HG02870 (cell line): Measurements from ENCODE around the gene FGGY.

Experiments
- ATAC-seq: cut with Tn5 transposase; IDR thresholded peaks from one replicate; pipeline ENCODE4 v1.9.1; 2021; ENCODE audit warnings: mild to moderate bottlenecking, moderate library complexity; ENCODE audit not compliant: unreplicated experiment

Gene FGGY

GRCh38 chr1:59378621-59379370, 81.9 kb downstream of the FGGY start:
- no peak for ATAC-seq

DNA sequence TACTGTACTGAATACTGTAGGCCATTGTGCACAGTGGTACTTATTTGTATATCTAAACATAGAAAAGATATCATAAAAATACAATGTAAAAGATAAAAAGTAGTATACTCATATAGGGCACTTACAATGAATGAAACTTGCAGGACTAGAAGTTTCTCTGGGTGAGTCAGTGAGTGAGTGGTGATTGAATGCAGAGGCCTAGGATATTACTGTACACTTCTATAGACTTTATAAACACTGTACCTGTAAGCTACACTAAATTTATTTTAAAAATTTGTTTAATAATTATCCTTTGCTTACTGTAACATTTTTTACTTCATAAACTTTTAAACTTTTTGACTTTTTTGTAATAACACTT, 82.5 kb downstream of the FGGY start:
- ATAC-seq: no peak

GRCh38 chr1:59383963-59384362, 87.1 kb downstream of the FGGY start:
- no peak for ATAC-seq

DNA sequence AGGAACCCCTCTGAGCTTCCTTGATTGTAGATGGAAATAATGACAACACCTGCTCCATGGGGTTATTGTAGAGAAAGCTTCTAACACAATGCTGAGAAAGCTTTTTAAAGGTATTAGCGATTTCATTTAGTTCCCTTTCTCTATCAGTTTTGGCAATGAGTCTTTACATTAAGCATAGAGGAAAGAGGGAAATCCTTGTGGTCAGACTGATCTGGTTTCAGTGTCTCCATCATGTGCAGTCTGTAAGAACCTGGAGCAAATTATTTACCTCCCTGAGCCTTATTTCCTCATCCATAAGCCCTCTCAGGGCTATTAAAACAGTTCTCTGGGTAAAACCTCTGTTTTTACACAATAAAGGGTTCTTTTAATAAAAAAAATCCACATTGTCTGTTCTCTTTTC, 87.5 kb downstream of the FGGY start:
- no peak for ATAC-seq

DNA sequence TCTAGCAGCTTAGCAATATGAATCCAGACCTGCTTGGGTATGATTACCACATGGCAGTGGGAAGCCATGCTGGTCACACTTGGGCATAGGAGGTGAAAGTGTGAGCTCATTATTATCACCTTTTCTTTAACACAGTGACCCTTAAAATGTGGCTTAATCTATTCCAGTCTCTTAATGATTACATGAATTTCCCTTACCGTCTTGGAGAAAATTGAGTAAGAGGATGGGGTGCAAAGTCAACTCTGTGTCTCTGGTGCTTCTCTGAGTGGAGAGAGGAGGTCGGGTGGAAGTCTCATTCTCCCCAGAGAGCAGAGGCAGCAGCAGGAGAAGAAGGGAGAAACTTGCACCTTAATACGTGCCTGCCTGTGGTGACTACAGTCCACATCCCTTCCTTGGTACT, 91.3 kb downstream of the FGGY start:
- no peak for ATAC-seq

GRCh38 chr1:59389847-59390246, 93.0 kb downstream of the FGGY start:
- no peak for ATAC-seq

DNA sequence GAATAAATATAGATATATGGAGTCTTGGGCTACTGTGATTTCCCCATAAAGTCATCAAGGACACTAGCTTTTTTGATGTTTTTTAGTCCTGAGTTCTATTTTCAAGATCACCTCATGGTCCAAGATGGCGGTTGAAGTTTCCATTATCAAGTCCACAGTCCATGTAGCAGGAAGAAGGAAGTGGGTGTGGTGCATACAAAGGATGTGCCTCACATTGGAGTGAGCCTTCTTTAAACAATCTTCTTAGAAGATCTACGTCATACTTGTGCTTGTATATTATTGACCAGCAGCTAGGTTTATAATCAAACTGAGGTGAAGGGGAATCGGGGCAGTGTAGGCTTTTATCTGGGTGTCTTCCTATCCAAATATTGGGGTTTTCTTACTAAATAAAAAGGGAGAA, 93.4 kb downstream of the FGGY start:
- no peak for ATAC-seq

GRCh38 chr1:59391212-59392179, 94.6 kb downstream of the FGGY start:
- peak; percentile 76 for ATAC-seq

DNA sequence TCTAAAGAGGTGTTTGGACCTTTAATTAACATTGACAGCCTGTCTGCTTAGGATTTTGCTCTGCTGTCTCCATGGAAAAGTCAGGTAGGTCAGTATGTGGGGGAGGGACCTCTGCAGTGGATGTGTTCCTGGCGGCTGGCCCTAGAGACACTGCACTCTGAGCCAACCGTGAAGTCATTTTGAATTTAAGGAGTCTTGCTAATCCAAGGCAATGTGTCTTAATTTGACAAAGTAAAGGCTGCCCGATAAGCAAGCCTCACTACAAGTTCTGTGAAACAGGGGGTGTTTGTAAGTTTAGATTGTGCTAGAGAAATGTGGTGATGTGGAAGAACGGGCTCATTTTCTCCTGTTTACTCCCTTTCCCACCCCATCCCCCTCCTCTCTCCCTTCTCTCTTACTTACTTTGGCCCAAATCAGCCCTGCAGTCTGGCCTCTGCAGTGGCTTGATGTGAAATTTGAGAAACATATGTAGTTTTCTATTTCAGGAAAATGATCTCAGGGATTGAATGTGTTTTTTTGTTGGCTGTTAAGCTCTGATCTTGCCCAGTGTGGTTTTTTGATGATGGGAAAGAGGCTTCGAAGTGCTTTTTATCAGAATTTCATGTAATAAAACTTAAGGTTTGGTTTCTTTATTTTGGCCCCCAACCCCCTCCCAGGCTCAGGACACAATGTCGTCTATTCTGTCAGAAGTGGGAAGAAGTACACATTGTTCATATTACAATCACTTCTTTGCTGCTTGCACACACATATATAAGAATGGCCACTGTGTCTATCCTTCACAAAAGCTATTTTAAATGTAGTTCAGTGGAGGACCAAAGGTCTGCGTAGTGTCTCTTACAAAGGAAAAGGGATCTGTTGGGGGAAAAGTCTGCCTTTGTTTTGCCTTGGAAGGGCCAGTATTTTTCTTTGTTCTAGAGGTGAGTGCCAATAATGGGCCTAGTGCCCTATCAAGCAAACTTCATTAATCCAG, 96.6 kb downstream of the FGGY start:
- no peak for ATAC-seq

DNA sequence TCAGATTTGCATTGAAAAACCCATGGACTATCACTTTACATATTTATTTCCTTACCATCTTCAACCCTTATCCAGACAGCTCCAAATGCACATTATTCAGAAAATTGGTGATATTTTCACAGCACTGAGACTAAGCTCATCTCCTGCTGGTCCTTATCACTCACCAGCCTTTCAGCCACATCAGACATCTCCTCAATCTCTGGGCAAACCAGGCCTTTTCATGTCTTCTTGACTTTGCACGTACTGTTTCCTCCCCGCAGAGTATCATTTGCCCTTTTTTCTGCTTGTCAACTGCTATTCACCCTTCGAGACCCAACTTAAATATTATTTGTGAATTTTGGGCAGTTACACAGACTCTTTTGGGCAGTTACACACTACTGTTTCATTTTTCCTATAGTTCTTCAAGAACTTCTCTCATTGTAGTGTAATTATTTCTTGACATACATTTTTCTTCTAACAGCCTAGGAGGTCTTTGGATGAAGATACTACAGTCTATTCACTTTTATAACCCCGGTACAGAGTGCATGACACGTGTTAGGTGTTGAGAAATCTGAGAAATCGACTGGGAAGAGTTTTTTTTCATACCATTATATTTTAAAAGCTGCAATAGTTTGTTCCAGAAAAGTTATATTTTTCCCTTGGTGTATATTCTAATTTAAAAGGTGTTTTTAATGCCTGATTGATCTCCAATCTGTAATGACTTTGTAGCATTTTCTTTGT, 98.0 kb downstream of the FGGY start:
- no peak for ATAC-seq

DNA sequence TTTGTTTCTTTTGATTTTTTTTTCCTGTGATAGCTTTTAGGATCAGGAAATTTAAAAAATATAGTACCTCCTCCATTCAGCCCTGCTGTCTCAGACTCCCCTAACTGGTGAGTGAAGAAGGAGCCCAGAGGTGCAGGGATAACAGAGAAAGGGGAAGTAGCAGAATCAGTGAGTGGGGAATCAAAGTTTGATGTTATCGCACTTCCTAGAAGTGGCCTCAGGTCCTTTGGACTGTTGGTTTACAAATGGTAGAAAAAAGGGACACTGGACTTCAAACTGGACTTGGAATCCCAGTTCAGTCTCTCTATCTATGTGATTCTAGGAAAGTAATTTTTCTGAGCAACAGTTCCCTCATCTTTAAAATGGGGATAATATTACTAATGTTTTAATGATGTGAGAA, 99.5 kb downstream of the FGGY start:
- no peak for ATAC-seq

GRCh38 chr1:59397139-59397858, 100.4 kb downstream of the FGGY start:
- ATAC-seq: no peak

- no peak for ATAC-seq
Observed at GRCh38 chr1:59399642-59400041, 102.7 kb downstream of the FGGY start.

GRCh38 chr1:59401581-59401980, 104.7 kb downstream of the FGGY start:
- ATAC-seq: no peak

- ATAC-seq: no peak
Observed at GRCh38 chr1:59404796-59405195, 107.9 kb downstream of the FGGY start.

GRCh38 chr1:59406437-59407164, 109.7 kb downstream of the FGGY start:
- no peak for ATAC-seq

DNA sequence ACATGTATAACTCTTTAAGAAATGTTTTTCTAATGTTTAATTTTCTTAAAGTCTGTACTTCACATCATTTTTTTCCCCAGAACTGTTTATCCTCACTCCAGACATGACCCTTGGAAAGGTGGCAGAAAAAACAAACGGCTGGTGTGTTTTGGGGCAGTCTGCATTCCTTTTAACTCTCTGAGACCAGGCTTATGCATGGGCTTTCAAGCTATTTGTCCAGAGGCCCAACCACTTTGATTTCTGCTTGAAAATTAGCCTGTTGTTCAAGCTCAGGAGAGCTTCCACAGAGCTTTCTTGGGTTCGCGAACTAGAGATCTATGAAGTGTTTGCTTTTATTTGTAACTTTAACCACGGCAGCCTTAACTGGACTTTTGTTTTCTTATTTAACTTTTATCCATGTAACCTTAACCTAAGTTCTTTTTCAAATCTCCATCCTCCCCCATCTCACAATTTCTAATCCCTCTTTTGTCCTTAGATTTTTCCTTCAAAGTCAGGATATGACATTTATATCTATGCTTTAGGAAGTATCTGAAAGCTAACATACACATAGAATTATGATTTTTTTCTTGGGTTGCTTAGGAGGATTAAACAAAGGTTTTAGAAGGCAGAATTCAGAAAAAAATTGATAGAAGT, 111.8 kb downstream of the FGGY start:
- ATAC-seq: no peak

- ATAC-seq: no peak
Observed at GRCh38 chr1:59409549-59409948, 112.7 kb downstream of the FGGY start.

GRCh38 chr1:59409986-59410385, 113.1 kb downstream of the FGGY start:
- peak; percentile 63 for ATAC-seq
